Fibroblast of skin of scalp (primary cell): ENCODE results near the gene KIAA1958. TPM values are rescaled to one million over a fixed set of nuclear protein-coding genes. Genes with fewer than 3 reads are reported as not detected.

Experiments
- DNase-seq: peaks from one replicate; pipeline ENCODE4 v3.0.0-alpha.2; 2013
- polyA plus RNA-seq, 2 experiments: library from polyadenylated mRNA; unstranded; fragments of 120-200 nt; gene quantifications; one replicate each; pipeline ENCODE4 v1.2.1, GENCODE V29; 2013; ENCODE audit not compliant: insufficient read length in 2 of 2

The KIAA1958 gene, protein sequence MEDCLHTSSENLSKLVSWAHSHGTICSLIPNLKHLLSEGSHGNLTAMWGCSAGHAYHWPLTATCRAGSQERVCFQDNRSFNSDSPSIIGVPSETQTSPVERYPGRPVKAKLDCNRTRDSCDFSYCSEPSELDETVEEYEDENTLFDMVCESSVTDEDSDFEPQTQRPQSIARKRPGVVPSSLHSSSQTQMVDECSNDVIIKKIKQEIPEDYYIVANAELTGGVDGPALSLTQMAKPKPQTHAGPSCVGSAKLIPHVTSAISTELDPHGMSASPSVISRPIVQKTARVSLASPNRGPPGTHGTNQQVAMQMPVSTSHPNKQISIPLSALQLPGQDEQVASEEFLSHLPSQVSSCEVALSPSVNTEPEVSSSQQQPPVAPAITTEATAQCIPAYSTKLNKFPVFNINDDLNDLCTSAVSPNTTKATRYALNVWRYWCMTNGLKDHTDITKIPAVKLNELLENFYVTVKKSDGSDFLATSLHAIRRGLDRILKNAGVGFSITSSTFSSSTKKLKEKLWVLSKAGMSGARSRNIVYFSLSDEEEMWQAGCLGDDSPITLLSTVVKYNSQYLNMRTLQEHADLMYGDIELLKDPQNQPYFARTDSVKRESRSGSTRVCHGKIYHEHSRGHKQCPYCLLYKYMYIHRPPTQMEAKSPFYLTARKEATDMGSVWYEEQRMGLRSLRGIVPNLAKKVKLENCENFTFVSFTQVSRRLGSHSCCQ
- 1.5 TPM for polyA plus RNA-seq (2013, experiment 1 of 2; ENCODE audit: insufficient read length)
- 2.0 TPM for polyA plus RNA-seq (2013, experiment 2 of 2; ENCODE audit: insufficient read length)

DNA sequence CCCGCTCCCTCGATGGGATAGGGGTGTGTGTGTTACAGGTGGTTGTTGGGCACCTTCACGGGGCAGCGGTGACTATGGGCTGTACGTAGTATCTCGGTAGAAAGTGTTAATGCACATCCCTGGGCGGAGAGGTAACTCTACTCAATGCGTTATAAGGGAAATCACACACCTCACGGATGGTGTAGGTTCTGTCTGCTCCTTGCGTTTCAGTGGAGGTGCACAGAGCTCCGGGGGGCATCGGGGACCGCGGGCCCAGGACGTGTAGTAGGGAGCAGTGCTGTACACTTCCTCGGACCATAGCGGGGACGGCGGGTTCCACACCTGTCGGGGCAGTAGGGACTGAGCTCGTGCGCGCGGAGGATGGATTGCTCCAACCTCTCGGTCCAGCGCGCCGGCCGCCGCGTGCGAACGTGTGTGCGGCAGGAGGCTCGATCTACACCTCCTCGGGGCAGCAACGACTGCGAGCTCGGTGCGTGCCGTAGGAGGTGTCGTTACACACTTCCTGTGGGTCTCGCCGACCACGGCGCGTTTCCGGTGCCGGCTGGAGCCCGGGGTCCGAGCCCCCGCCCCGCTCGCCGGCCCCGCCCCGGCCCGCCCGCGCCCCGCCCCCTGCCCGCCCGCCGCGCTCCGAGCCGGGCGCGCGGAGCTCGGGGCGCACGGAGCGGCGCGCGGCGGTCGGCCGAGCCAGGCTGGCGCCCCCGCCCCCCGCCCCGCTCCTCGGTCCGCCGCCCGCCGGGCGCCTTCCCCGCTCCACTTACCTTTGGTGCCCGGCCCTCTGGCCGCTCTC is at the start of gene KIAA1958:
Gene KIAA1958, plus strand, starts transcription at position 607 of the 787 bp plus-strand sequence. CDS start 87,254 bp downstream, outside the sequence.
- peak; percentile 84 for DNase-seq

DNA sequence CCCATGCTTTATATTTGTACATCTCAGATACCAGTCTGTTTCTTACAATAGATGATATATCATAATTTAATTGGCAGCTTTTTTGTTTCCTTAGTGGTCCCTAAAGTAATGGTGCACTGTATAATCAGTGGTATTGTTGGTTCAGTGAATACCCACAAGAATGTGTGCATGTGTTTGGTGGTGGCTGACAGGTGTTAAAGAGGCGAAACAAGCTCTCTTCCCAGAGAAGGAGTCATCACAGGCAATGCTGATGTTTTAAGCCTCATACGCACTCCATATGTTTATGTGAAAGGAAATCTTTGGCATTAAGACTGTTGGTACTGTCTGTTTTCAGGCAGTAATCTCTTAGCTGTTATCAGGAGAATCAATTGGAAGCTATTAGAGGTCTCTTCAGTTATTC is 49.2 kb upstream of the KIAA1958 start:
- no peak for DNase-seq

DNA sequence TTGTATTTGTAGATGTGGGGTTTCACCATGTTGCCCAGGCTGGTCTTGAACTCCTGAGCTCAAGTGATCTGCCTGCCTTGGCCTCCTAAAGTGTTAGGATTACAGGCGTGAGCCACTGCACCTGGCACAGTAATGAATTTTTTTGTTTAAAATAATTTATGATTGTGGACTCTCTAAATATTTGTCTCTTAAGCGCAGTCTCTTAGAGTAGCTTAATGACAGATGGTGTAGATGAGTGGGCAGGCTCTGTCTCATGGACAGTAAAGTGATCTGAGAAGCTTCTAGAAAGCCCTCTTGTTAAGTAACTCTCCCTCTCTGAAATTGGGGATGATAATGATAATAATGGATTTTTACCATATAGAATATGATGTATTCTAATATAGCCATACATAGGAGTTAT is 47.5 kb upstream of the KIAA1958 start:
- DNase-seq, result no peak

DNA sequence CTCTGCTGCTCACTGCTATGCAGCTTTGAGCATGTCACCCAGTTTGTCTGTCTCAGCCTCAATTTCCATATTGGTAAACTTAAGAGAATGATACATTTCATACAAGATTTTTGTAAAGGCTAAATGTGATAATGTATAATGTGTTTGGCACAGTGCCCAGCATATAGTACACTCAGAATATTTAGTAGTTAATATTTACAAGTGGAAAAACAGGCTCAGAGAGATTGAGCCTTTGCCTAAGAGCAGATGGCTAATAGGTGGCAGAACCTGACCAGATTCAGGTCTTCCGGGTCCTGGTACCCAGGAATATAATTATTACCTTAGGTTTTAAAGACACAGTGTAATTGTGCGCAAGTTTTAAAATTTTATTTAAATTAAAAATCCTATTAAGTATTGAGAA is 46.8 kb upstream of the KIAA1958 start:
- no peak for DNase-seq

DNA sequence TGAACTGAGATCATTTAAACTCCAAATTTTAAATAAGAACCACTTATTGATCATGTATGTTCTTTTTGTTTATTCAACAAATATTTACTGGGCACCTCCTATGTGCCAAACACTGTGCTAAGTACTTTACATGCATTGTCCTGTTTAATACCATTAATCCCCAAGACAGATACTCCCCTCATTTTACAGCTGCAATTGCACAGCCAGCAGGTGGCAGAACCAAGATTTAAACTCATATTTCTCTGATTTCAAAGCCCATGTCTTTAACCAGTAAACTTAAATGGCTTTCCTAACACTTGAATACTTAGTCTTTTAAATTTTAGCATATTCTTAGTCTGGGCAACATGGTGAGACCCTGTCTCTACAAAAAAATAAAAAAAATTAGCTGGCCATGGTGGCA is 43.4 kb upstream of the KIAA1958 start:
- DNase-seq, result peak; percentile 34

DNA sequence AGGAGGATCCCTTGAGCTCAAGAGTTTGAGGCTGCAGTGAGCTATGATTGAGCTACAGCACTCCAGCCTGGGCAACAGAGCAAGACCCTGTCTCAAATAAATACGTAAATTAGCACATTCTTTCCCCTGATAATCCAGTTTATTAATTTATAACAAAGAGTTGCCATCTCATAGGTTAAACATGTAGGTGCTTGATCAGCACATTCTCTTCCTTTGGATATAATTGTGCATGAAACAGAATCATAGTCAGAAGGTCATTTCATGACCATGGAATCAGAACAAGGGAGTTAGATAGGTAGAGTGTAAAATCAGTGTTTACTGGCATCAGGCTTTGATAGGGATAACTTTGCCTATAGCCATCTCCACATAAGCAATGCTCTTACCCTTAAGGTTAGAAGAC is 43.0 kb upstream of the KIAA1958 start:
- no peak for DNase-seq

DNA sequence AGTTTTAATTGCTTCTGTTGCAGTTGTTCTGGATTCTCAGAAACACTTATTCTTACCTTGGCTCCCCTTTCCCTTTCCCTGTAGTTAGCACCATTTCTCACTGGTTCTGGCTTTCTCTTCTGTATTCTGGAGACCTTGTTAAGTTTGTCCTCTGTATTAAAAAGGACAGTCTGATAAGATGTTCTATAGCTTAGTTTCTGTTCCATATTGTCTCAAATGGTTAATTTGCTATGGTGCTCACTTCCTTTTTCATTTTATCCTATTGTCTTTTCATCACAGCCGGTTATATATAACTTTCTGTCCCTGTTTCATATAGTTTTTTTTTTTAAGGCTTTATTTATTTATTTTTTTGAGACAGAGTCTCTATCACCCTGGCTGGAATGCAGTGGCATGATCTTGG is 41.4 kb upstream of the KIAA1958 start:
- DNase-seq, result no peak

DNA sequence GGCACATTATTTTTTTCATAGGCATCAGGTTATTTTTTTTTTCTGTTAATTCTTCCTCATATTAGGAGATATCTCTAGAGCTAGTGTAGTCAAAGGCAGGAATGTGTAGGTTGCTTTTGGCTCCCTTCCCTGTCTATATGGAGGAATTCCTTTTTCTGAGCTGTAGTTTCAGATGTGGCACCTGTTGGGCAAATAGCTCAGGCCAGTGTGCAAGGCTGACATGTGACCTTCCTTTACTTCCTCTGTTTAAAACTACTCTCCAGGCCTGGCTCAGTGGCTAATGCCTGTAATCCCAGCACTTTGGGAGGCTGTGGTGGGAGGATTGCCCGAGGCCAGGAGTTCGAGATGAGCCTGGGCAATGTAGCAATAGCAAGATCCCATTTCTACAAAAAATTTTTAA is 40.5 kb upstream of the KIAA1958 start:
- DNase-seq, result no peak

DNA sequence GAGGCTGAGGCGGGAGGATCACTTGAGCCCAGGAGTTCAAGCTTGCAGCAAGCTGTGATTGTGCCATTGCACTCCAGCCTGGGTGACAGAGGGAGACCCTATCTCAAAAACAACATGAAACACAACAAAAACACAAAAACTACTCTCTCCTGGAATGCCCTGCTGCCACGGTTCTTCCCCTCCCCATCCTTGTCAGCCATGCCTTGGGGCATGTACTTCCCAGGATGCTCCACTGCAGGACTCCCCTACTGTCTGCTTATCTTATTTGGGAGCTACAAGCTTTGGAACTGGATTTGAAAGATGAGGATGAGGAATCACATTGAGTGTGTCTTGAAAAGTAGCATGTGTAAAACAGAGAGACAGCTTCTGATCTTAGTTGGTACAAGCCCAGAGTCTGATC is 40.1 kb upstream of the KIAA1958 start:
- no peak for DNase-seq

DNA sequence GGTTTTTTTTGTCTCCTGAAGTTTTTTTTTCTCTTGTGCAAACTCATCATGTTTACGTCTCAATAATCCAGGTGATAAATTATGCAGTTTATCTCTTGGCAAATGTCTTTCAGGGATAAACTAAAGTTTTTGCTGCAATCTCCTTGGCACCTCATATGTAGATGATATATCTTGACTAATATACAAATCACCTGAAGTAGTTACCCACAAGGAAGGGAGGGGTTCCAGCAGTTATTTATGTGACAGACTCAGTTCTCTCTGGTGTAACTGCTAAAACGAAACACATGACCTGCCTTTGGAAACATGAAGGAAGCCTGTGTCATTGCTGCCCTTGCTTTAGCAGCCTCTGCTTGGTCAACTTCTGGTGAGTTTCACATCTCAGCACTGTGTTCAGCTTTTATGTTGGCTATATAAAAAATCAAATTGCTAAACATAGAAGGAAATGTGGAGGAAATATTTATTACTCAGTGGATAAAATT is 39.3 kb upstream of the KIAA1958 start:
- peak; percentile 56 for DNase-seq

DNA sequence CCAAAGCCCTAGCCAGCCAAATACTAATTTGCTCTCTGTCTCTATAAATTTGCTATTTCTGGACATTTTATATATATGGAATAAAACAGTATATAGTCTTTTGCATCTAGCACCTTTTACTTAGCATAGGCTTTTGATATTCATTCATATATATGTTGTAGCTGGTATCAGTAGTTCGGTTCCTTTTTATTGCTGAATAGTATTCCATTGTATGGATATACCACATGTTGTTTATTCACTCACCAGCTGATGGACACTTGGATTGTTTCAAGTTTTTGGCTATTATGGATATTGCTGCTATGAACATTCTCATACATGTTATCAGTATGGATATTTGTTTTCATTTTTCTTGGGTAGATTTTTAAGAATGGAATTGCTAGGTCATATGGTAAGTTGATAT is 23.8 kb upstream of the KIAA1958 start:
- DNase-seq, result no peak

DNA sequence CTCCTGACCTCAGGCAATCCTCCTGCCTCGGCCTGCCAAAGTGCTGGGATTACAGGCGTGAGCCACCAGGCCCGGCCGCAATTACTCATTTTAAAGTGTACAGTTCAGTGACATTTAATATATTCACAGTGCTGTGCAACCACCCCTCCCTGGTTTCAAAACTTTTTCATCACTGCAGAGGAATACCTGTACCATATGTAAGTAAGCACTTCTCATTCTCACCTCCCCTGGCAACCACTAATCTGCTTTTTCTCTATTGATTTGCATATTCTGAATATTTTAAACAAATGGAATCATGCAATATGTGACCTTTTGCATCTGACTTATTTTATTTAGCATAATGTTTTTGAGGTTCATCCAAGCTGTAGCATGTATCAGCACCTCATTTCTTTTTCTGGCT is 21.3 kb upstream of the KIAA1958 start:
- DNase-seq, result no peak

DNA sequence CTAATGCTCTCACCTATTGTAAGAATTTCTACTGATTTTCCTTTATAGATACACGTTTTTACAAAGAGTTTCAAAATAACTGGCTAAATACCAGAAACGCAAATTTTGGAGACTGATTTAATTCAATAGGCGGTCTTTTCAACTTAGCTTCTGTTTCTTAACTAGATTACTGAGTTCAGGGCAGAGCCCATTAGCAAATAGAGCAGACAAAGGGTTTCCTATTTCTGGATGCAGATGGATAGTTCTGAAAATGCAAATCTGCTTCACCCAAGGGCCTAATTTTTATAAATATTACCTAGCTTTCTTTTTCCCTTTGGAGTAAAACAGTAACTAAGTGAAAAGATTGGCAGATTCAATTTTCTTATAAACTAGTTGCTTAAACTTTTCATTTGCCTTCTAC is 13.6 kb upstream of the KIAA1958 start:
- no peak for DNase-seq

DNA sequence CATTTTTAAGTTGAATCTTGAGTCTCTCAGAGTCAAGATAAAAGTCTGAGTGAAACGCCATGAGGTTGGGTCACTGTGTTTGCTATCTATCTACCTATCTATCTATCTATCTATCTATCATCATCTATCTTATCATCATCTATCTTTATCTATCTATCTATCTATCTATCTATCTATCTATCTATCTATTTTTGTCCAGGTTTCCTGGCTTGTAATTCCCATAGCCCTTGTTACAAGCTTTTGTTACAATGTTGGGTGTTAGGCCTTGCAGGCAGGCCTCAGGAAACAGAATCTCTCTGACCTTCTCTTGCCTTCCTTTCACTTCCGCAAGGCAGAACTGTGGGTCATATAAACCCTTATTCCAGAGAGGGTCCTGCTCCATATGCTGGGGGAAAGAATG is 12.6 kb upstream of the KIAA1958 start:
- no peak for DNase-seq

DNA sequence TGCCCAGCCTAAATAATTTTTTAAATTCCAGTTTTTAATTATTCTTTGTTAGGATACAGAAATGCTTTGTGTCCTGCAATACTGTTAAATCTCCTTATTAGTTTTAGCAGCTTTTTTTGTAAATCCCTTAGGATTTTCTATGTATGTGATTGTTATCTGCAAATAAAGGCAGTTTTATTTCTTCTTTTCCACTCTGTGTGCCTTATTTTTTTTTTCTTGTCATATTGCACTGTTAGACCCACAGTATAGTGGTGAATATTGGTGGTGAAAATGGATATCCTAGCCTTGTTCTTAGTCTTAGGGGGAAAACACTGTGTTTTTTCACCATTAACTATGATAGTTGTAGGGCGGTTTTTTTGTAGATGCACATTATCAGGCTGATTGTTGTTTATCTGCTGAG is 11.3 kb upstream of the KIAA1958 start:
- DNase-seq, result no peak

DNA sequence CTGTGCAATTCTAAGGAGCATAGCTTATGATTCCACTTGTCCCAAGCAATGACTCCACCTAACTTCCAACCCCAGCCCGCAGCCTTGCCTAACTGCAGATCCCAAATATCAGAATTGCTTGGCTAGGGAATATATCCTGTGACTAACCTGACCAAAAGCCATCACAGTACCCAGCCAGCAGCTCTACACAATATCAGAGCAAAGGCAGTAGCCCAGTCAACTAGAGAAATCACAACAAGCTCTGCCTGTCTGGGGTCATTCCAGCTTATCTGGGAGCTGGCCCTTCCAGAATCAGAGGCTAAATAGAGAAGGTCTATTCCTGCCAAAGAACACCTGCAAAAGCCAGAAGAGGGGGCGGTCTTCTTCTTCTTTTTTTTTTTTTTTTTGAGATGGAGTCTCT is 9.3 kb upstream of the KIAA1958 start:
- no peak for DNase-seq

DNA sequence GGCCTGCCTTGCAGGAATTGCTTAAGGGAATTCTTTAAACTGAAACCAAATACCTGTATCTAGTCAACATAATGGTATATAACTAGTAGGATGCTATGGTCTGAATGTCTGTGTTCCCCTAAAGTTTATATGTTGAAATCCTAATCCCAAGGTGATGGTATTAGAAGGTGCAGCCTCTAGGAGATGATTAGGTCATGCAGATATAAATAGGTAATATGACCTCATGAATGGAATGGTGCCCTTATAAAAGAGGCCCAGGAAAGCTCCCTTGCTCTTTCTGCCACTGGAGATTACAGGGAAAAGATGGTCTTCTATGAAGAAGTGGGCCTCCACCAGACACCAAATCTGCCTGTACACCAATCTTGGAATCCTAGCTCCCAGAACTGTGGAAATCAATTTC is 7.4 kb upstream of the KIAA1958 start:
- DNase-seq, result no peak

DNA sequence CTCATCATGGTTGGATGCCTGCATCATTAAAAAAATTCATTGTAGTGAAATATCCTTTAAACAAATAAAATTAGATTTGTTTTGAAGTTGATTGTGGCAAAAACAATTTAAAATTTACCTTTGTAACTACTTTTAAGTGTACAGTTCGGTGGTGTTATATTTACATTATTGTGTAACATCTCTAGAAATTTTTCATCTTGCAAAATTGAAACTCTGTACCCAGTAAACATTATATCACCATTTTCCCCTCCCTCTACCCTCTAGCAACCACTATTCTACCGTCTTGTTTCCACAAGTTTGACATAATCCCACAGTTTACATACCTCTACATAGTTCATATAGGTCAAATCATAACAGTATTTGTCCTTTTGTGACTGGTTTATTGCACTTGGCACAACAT is 2.0 kb upstream of the KIAA1958 start:
- DNase-seq, result no peak

DNA sequence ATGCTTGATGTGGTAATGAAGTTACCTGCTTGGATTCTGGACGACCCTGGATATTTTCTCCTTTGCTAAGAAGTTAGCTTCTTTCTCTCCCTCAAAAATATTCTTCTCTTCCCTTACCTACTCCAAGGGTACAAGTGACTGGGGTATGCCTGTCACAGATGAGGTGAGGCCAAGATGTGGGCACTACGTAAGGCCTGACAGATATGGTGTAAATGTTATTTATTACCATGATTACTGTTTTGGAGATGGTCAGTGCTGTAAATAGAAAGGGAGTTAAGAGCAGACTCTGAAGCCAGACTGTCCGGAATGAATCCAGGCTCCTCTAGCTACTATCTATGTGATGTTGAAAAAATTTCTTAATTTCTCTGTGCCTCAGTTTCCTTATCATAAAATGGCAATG is 1.1 kb upstream of the KIAA1958 start:
- DNase-seq, result no peak

DNA sequence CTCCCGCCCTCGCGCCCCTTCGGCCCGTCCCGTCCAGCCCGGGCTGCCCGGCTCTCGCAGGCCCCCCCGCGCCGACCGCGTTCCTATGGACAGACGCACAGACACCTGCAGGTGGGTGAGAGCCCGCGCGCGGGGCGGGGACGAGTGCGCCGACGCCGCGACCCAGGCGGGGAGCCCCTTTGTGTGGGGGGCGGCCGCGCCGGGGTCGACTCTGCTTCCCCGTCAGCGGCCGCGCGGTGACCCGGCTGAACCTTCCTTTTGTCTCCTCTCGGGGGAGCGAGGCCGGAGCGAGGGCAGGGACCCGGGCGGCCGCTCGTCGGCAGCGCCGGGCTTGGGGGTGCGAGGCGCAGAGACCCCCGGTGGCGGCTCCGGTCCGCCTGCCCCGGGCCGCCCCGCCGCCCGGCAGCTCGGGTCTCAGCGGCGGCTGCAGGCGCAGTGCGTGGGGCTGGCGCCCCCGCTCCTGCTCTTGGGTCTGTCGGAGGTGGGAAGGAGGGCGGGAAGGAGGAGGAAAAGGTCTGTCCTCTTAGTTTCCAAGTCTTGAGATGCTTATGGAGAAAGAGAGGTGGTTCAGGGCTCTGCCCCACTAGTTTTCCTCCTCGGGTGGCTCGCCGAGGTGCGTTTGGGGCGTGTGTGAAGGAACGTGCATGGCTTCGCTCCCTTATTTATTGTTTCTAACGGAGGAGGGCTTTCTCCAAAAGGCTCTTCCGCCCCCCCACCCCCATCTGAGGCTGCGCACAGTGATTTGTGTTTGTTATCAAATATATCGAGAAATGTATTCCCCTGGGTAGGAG is 576 bp downstream of the KIAA1958 start:
- peak; percentile 51 for DNase-seq

DNA sequence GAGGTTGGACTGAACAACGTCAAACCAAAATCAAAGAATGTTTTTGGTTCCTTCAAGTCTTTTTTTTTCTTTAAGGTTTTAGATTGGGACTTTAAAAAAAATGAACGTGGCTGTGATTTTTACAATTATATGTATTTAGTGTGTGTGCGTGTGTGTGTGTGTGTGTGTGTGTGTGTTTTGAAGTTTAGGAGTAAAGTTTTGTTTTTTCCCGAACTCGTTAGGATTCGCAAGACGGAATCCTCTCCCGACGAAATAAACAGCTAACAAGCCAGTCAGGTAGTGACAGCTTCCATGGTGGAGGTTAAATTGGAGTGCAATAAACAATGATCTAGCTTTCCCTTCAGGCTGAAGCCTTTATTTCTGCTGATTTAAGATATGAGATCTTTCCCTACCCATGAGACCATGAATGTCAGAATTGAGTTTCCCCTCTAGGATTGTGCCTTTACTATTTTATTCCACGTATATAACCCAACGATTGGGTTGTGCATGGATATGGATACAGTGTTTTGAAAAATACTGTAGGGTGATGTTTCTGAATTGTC is 1.2 kb downstream of the KIAA1958 start:
- no peak for DNase-seq

DNA sequence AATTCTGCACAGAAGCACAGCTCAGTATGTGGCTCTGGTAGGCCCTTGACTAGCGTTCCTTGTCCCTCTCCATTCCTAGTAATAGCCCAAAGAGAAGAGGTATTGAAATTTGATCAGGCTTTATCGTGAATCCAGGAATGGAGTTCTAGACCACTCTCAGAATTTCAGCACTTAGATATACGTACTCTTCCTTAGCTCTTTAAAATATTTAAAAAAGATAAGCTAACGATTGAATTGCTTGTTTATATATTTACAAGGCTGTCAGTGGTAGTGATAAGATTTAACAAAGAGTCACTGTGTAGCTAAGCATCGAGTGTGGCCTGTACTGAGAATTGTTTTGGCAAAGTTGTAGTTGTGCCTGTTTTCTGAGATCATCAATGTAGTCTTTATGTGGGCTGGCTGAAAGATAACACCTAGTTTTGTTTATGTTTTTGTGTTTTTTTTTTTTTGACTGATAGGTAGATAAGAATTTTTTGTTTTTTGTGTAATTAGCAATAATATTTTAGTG is 2.5 kb downstream of the KIAA1958 start:
- DNase-seq, result no peak
